GM12873 (cell line): Measurements from ENCODE around the gene KIF2C.

Experiments
- CTCF ChIP-seq: IDR thresholded peaks from 2 replicates; pipeline ENCODE4 v1.5.1; 2012; ENCODE audit warnings: low read depth, mild to moderate bottlenecking, moderate library complexity, low read length, control low read depth; ENCODE audit not compliant: insufficient read depth; ENCODE audit errors: missing control alignments

The KIF2C gene

GRCh38 chr1:44810101-44810761 is 70.6 kb downstream of the KIF2C start:
- no peak for TF ChIP-seq CTCF

- TF ChIP-seq CTCF: peak; percentile 6
These were observed 71.6 kb downstream of the KIF2C start for GRCh38 chr1:44811234-44811633.

GRCh38 chr1:44812822-44813543 is 73.3 kb downstream of the KIF2C start:
- TF ChIP-seq CTCF: no peak

- no peak for TF ChIP-seq CTCF
These were observed 77.7 kb downstream of the KIF2C start for GRCh38 chr1:44817307-44817706.
